DMS53 treated with DMSO at 0.1 percent for 48 hours (cell line): Measurements from ENCODE around the gene SLC22A15.
"Not testable (repeated sequence)": the region's sequence is repeated elsewhere in the genome, so short reads cannot be mapped to it uniquely, and the experiment has no call there.

Source experiments
- DNase-seq: peaks from one replicate; lab custom pipeline; 2025; ENCODE audit not compliant: unreplicated experiment; lab: John Stamatoyannopoulos, UW

SLC22A15 gene

DNA sequence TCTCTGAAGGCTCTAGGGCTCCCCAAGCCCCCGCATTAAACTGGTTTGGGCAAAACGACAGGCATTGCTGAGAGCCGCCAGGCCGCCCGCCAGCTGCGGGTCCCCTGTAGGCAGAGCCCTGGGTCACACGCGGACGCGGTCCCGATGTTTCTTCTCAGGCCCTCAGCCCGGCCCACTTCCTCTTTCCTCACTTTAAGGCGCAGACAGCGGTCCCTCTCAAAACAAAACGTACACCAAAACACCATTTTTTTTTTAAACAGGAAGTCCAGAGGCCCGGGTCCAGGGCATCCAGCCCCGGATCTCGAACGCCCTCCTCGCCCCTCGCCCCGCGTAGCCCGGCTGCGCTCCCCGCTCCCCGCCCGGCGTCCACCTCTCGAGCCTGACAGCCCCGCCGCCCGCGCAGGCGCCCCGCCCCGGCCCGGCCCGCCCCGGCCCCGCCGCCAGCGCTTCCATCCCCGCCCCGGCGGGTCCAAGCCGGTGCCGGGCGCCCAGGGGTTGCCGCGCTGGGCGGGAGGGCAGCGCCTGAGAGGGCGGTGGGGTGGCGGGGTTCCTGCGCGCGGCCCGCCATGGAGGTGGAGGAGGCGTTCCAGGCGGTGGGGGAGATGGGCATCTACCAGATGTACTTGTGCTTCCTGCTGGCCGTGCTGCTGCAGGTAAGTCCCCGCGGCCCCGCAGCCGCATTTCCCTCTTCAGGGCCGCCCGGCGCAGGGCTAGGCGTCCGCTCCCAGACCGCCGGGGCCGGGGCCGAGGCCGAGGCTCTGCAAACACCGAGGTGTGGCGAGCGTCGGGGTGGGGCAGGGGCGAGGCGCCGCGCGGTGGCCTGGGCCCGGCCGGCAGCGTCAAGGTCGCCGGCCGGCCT, at the start of gene SLC22A15:
SLC22A15 (plus strand) TSS at position 452 of the 859 bp plus-strand sequence; CDS start at position 567, 115 bp downstream.
- DNase-seq, result no peak

DNA sequence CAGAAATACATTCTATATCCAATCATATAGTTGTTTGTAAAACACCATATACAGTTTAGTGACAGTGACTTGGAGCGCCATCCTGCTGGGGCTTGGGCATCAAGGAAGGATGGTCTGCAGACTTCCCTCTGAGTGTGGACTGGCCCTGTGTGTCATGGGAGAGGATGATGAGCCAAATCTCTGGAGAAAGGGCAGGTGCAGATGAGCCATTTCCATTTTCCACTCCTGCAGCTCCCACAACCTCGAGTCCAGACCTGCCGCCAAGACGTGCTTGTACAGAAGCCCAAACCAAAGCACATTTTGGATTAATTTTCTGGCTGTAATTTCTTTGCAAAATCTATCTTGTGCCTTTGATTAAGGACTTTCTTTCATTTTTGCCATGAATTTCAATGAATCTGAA, 48.3 kb upstream of the SLC22A15 start:
- no peak for DNase-seq

DNA sequence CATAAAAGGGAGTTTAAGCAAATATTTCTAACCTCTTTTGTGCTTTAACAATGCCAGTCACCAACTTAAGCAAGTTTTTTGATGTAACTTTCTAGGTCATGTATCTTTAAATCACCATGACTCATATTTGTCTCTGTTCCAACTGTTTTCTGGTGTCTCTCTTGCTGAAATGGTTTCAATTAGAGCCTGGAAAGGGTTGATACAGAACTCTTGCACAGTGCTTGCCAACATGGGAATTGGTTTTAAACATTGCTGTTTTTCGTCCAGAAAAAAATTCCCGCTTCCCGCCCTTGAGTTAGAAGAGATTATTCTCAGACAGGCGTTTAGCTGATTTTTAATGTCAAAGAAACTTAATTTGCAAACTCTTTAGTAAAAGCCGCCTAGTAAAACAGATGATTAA, 46.4 kb upstream of the SLC22A15 start:
- DNase-seq, result no peak

DNA sequence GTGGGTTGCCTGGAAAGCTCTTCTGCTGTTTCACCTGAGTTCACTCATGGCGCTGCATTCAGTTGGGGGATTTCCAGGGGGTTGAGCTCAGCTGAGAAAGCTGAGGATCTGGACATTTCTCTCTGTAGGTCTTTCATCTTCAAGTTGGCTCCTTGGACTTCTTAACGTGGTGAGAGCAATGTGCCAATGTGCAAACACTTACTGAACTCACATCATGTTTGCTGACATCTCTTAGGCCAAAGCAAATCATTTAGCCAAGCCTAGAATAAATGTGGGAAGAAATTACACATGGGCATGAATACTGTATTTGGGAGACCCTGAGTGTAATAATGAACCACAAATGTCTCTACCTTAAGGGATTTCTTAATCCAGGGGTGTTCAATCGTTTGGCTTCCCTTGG, 42.7 kb upstream of the SLC22A15 start:
- DNase-seq, result no peak

DNA sequence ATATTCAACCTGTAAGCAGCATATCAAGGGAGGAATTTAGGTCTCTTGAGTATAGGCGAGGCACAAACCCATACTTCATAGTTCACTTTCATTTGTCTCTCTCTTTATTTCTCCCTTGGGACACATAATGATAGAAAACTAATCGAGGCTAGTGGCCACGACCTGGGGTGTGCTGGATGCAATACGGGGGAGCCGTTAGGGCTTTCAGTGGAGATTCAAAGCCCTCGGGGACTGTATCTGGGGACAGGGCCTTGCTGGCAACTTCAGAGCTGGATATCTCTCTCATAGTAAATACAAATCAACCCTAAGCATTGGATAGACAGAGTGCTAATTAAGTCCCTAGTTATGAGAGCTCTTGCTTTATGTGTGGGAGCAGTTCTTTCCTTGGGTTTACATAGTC, 36.9 kb upstream of the SLC22A15 start:
- no peak for DNase-seq

DNA sequence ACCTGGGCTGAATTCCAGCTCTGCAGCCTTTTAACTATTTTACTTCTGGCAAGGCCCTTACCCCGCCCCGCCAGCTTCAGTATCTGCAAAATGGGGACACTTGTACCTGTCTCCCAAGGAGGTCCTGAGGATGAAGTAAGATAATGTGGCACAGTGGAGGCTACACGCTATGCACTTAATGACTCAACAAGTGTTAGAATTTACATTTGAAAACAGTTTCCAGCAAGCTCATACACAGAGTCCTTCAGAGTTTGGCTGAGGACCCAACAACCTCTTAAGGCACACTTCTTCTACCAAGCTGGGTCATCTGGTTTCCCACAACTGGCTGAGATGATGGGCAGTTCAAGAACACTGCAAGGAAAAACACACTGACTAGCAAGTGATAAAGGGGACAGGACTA, 30.2 kb upstream of the SLC22A15 start:
- no peak for DNase-seq

DNA sequence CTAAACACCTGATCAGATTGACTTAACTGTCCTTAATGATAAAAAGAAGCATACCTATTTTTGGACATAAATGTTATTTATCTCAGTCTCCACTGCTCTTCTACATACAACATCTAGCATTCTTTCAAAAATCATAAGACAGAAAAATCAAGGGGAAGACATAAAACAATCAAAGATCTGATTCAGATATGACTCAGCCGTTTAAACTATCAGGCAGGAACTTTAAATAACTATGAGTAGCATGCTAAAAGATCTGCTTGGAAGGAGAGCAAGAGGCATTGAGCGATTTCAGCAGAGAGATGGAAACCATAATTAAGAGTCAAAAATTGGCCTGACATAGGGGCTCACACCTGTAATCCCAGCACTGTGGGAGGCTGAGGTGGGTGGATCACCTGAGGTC, 27.2 kb upstream of the SLC22A15 start:
- no peak for DNase-seq

DNA sequence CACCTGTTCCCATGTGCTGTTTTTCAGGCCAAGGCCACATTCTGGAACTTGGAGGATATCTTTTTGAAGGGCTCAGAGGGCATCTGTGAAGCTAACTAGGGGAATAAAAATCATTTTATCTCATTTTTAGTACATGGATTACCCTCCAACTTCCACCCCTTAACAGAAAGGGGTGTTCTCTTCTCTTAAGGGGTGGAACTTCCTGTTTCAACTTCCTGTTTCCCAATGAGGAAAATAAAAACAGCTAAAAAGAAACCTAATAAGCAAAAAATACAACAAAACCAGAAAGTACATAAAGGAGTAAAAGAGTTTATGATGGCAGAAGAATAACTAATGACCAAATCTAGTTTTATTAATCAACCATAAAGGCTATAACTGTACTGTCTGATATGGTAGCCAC, 24.8 kb upstream of the SLC22A15 start:
- DNase-seq, result no peak

DNA sequence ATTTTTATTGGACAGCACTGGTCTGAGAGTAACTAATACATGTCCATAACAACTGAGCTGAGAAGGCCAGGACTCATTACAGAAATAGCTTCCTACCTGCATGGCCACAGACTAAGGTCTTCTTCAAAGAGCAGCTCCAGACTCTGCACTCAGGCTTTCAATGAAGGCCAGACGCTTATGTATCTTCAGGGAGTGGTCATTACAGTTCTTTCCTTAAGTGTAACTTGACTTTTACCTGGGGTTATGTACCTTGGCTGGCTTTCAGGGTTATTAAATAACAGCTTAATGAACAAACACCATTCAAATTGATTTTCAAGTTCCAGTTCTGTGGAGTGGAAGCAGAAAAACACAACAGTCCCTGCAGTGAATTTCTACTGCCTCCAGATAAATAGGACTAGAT, 23.8 kb upstream of the SLC22A15 start:
- no peak for DNase-seq

DNA sequence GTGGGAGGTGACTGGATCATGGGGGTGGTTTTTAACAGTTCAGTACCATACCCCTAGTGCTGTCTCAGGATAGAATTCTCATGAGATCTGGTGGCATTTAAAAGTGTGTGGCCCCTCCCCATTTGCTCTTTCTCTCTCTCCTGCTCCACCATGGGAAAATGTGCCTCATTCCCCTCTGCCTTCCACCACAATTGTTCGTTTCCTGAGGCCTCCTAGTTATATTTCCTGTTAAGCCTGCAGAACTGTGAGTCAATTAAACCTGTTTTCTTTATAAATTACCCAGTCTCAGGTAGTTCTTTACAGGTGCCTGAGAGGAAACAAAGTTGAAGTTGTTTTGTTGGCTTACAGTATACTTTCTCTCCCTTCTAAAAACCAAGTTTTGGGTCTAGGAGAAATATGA, 23.1 kb upstream of the SLC22A15 start:
- DNase-seq, result no peak

DNA sequence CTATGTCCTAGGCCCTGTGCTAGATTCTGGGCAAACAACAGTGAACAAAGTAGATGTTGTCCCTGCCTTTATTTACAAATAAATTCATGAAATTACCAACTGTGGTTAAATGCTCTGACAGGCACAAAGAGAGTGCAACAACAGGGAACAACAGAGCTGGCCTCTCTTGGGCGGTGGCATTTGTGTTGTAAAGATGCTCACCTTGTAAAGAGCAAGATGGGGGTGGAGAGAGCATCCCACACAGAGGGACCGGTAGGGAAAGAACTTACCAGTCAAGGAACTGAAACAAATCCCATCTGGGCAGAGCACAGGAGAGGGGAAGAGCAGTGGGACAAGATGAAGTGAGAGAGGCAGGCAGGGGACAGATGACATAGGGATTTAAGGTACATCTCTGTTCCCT, 21.6 kb upstream of the SLC22A15 start:
- no peak for DNase-seq

DNA sequence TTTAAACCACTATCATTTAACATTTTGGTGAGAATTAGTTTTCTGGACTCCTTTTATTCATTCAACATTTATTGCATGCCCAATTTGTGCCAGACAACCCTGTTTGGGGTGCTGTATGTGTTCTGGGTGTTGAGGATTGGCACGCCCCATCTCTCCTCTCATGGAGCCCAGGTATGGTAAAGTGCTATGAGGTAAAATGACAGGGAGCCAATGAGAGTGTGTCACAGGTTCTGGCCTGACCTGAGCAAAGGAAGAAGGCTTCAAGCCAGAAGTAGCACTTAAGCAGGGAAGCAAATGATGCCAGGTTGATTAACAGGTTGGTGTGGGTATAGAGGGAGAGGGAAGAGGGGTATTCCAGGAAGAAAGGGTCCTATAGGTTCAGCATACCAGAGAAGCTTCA, 21.1 kb upstream of the SLC22A15 start:
- DNase-seq, result no peak

DNA sequence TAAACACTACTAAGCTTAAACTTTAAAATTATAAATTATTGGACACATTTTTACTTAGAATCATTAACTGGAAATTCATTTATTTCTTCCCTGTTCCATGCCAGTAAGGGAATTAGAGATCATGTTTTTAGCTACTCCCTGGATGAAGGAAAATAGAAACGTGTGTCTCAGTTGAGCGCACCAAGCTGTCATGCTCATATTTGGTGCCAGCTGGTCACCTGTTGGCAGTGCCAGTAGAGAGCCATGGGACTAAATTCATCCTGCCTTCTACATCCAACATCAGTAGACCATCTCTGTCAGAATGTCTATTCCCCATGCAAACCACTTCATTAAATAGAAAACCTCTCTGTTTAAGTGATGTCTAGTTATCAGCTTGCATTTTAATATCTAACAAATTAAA, 17.4 kb upstream of the SLC22A15 start:
- DNase-seq, result no peak

DNA sequence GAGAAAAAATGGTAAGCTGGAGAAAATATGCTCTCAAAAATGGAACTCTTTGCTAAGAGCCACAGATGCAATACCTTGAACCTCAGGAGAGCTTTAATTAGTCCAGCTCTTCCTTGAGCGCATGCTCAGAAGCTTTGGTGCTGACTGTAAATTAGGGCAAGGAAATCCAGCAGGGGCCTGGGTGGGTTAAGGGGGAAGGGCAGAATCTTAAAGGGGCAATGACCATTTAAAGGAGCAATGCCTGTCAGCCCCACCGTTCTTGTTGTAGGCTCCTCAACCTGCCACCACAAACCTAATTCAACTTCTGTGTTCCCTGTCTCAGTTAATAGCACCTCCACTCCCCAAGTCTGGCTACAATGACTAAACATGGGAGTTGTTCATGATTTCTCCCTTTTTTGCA, 6.8 kb upstream of the SLC22A15 start:
- DNase-seq, result no peak

DNA sequence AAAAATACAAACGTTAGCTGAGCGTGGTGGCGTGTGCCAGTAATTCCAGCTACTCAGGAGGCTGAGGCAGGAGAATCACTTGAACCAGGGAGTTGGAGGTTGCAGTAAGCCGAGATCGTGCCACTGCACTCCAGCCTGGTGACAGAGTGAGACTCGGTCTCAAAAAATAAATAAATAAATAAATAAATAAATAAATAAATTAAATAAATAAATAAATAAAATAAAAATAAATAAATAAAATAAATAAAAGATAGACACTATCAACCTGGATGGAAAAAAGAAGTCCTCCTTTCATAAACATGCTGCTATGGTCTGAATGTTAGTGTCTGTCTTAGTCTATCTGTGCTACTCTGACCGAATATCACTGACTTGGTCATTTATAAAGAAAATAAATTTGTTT, 4.5 kb upstream of the SLC22A15 start:
- not testable (repeated sequence) for DNase-seq

DNA sequence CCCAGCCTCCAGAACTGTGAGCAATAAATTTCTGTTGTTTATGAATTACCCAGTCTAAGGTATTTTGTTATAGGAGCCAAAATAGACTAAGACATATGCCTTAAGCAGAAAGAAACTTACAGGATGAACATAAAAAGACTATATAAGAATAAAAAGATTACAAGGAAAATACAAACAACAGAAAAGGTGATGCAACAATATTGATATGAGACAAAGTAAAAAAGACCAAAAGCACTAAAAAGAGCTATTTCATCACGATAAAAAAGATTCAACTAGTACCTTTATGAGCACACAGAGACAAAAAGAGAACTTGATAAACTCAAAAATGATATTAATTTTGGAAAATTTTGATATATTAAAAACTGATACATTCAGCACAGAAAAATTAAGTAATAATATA, 3.2 kb upstream of the SLC22A15 start:
- DNase-seq, result no peak

DNA sequence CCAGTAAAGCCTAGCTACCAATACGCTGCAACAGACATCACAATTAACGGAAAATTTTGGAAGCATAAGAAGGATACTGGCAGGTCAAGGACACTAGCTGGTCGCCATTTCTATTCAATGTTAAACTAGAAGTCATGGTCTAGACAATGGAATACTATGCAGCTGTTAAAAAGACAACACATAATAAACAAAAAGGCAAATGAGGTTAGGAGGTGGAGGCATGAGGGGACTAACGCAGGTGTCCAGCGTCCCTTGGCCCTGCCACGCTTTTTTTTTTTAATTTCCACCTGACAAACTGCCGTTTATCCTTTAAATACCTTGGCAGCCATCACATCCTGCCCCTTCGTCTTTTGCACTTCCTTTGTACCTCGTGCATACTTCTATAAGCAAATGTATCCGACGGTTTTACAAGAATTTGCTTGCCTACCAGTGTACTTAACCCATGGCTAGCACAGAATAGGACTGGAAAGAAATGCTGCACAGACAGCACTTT, 698 bp upstream of the SLC22A15 start:
- DNase-seq, result no peak

DNA sequence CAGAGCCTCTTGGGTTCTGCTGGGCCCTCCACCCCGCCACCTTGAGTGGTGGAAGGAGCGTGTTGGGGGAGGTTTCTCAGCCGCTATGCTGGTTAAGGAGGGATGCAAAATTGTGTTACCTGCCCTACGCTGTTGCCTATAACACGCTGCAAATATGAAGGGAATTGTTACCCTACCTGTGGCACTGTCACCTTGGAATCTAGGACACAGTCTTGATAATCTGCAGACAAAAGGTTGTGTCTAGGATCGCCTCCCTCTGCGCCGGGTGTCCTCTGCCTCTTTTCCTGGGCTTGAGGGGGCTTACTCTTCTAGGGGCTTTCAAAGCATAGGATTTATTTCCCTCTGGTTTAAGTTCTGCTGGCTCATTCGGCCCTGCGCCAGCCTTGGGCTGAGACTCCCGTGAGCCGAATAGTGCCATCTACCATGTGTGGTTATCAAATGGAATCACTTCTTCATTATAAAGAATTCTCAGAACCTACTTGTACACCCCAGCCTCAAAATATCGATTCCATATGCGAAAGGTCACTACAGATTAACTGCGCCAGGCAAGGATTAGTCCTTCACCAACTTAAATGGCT, 697 bp downstream of the SLC22A15 start:
- DNase-seq, result no peak

DNA sequence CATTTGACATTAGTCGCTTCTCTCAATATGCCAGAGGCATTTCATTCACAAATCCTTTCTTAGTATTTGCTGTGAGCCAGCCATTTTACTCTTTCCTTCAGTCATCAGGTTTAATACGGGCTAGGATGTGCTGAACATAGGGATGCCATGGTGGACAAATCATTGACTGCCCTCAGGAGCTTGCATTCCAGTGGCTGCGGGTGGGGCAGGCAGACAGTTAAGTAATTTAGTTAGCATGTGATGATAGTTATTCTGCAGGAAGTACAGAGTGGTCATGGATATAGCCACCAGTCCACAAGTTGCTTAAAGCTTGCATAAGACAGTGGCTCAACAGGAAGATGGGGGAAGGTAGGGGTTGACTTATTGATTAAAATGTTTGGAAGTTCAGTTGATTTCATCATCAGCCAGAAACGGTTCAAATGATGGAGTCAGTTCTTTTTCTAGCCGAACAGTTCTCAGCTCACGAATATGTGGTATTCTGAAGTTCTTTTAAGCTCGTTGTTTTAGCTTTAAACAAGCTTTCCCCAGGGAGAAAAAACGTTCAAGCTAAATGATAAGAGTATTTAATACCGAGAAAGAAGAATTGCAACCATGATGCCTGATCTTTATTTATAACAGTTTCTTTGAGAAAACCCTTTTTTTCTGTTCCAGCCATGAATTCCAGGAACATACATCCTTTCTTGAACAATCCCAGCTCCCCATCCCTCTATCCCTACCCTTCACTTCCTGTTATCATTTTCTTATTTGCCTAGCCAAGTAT, 1.4 kb downstream of the SLC22A15 start:
- DNase-seq, result no peak

DNA sequence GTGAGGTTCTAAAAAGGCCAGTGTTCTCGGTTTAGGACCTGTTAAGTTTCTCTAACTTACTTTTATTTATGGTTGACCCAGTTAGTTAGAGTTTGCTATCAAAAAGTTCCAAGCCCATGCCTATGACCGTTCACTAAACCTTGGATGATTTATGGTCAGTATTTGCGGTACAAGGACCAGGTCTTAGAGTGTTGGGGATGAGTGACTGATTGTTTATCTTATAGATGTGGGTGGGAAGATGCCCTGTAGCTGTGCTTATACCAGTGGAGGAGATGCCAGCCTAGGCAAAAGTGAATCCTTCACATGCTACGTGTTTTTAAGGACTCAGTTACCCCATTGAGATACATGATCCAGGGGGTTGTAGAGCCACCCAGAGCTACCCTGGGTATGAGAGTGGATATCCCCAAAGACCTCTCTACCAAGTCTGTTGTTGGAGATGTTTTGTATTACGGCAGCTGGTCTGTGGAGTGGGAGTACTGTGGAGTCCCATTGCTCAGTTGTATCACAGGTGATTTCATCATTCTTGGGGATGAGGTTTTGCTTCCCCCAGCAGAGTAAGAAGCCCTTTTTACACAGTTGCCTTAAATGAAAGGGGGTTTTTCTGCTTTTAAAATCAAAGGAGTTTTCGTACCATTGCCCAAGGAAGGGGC, 2.1 kb downstream of the SLC22A15 start:
- DNase-seq, result no peak

DNA sequence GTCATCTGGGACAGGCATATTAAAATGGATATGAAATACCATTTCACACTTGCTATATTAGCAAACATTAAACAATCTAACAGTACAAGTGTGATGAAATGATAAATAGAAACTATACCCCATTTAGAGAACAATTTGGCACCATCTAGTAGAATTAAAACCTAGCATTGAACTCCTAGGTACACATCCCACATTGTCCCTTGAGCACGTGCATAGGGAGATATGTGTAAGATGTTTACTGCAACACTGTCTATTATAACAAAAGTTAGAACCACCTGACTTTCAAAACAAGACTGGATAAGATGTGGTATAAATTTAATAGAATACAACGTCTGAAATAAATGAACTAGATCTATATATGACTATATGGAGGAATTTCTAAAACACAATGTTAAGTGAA, 3.8 kb downstream of the SLC22A15 start:
- no peak for DNase-seq
